Left forelimb (tissue), 1 donor: ENCODE data around the gene SCUBE3.

ENCODE experiments used
- DNase-seq: peaks from one replicate; pipeline ENCODE4 v3.0.0-alpha.2; 2018; ENCODE audit warnings: low spot score

Gene SCUBE3

GRCh38 chr6:35239581-35239980 is 25.8 kb downstream of the SCUBE3 start:
- DNase-seq: no peak

- DNase-seq: peak; percentile 83
These were observed 27.4 kb downstream of the SCUBE3 start for GRCh38 chr6:35240838-35241801.

GRCh38 chr6:35242486-35242885 is 28.7 kb downstream of the SCUBE3 start:
- DNase-seq: no peak

- no peak for DNase-seq
These were observed 29.1 kb downstream of the SCUBE3 start for GRCh38 chr6:35242906-35243305.

GRCh38 chr6:35243386-35243958 is 29.7 kb downstream of the SCUBE3 start:
- no peak for DNase-seq

GRCh38 chr6:35244551-35244950 is 30.8 kb downstream of the SCUBE3 start:
- DNase-seq: no peak

- DNase-seq: no peak
These were observed 34.0 kb downstream of the SCUBE3 start for GRCh38 chr6:35247642-35248231.

- DNase-seq: no peak
These were observed 34.5 kb downstream of the SCUBE3 start for GRCh38 chr6:35248300-35248699.

GRCh38 chr6:35248965-35249364 is 35.2 kb downstream of the SCUBE3 start:
- DNase-seq: no peak

GRCh38 chr6:35251949-35252348 is 38.2 kb downstream of the SCUBE3 start:
- no peak for DNase-seq

- DNase-seq: no peak
These were observed 39.5 kb downstream of the SCUBE3 start for GRCh38 chr6:35253249-35253648.

- DNase-seq: no peak
These were observed 44.6 kb downstream of the SCUBE3 start for GRCh38 chr6:35258336-35258735.

GRCh38 chr6:35258858-35259193 is 45.1 kb downstream of the SCUBE3 start:
- DNase-seq: no peak

- DNase-seq: peak; percentile 99
These were observed 45.6 kb downstream of the SCUBE3 start, which contains the start of gene ZNF76 for GRCh38 chr6:35259194-35259947. ZNF76 (plus strand) TSS chr6:35259735; CDS start chr6:35281152, 21,417 bp downstream.

GRCh38 chr6:35259948-35260590 is 46.3 kb downstream of the SCUBE3 start:
- DNase-seq: no peak

- DNase-seq: no peak
These were observed 47.1 kb downstream of the SCUBE3 start for GRCh38 chr6:35260591-35261570.

- DNase-seq: no peak
These were observed 48.8 kb downstream of the SCUBE3 start for GRCh38 chr6:35262596-35262995.

- DNase-seq: no peak
These were observed 51.0 kb downstream of the SCUBE3 start for GRCh38 chr6:35264550-35265274.

- DNase-seq: no peak
These were observed 51.8 kb downstream of the SCUBE3 start for GRCh38 chr6:35265523-35265922.

- DNase-seq: no peak
These were observed 53.7 kb downstream of the SCUBE3 start for GRCh38 chr6:35267446-35267845.
